ENCODE results near the gene ITIH5. TPM values are rescaled to one million over a fixed set of nuclear protein-coding genes. Genes with fewer than 3 reads are reported as not detected.

ITIH5 gene
- total and polyA plus RNA-seq, 2 of the 13 experiments (the other 11 are each of a cell fraction or from before 2014, with no cell fraction given): 4.7 to 8.9 TPM

- TF ChIP-seq DR1 (CRISPR knock-in tag; IDR thresholded peaks at IDR 0.05) (no peak), GABPA (IDR thresholded peaks at IDR 0.05; ENCODE audit: low read depth, low read length) (no peak), GABPA (CRISPR knock-in tag; IDR thresholded peaks at IDR 0.05; ENCODE audit: low read depth) (peak; percentile 31; the same call in 1 of the 2 replicates), ZNF333 (CRISPR knock-in tag; IDR thresholded peaks at IDR 0.05; ENCODE audit: borderline replicate concordance) (no peak), TAF15 (IDR thresholded peaks at IDR 0.05; ENCODE audit: low read depth, low read length, poor library complexity, severe bottlenecking) (no peak), ZNF10 (CRISPR knock-in tag; IDR thresholded peaks at IDR 0.05; ENCODE audit: borderline replicate concordance, low read depth) (no peak), ZFY (CRISPR knock-in tag; IDR thresholded peaks at IDR 0.05) (no peak), FOXK1 (CRISPR knock-in tag; IDR thresholded peaks at IDR 0.05; ENCODE audit: borderline replicate concordance, low read depth) (peak; percentile 90), ZXDC (CRISPR knock-in tag; IDR thresholded peaks at IDR 0.05) (no peak), ZNF17 (CRISPR knock-in tag; IDR thresholded peaks at IDR 0.05) (no peak), KDM1A (CRISPR knock-in tag; IDR thresholded peaks at IDR 0.05) (no peak), CHD2 (IDR thresholded peaks at IDR 0.05; ENCODE audit: low read depth, low read length) (no peak), RARG (CRISPR knock-in tag; IDR thresholded peaks at IDR 0.05; ENCODE audit: low read depth) (no peak), ZNF878 (CRISPR knock-in tag; IDR thresholded peaks at IDR 0.05) (peak; percentile 57; the same call in 1 of the 2 replicates), ZNF883 (CRISPR knock-in tag; IDR thresholded peaks at IDR 0.05; ENCODE audit: not compliant biosample characterization) (no peak), ARHGAP35 (CRISPR knock-in tag; IDR thresholded peaks at IDR 0.05; ENCODE audit: borderline replicate concordance) (no peak), ZNF282 (IDR thresholded peaks at IDR 0.05; ENCODE audit: partially characterized antibody) (no peak), ZNF841 (CRISPR knock-in tag; IDR thresholded peaks at IDR 0.05; ENCODE audit: borderline replicate concordance) (no peak), ZNF468 (CRISPR knock-in tag; IDR thresholded peaks at IDR 0.05) (no peak), BORCS8-MEF2B (CRISPR knock-in tag; IDR thresholded peaks at IDR 0.05) (no peak), ZBTB39 (CRISPR knock-in tag; IDR thresholded peaks at IDR 0.05) (0 out of 2 replicates have a peak, but pooled peaks have one; percentile 19), ZSCAN12 (CRISPR knock-in tag; IDR thresholded peaks at IDR 0.05) (0 out of 2 replicates have a peak, but pooled peaks have one; percentile 52), ZNF792 (CRISPR knock-in tag; IDR thresholded peaks at IDR 0.05) (peak; percentile 17; the same call in 1 of the 2 replicates), CHD4 (IDR thresholded peaks at IDR 0.05; ENCODE audit: borderline replicate concordance, low read length) (no peak; the same call in 1 of the 2 replicates), RORA (CRISPR knock-in tag; IDR thresholded peaks at IDR 0.05) (no peak; the same call in 1 of the 2 replicates), EZH2 (conservative IDR thresholded peaks at IDR 0.05; ENCODE audit: low read depth, low read length) (no peak), ATF2 (CRISPR knock-in tag; IDR thresholded peaks at IDR 0.05) (peak; percentile 80)
Observed at GRCh38 chr10:7707102-7707501, 40.3 kb upstream of the ITIH5 start (continued).
